ENCODE measurements around the gene DDX25. TPM values are rescaled to one million over a fixed set of nuclear protein-coding genes. Genes with fewer than 3 reads are reported as not detected.

The DDX25 gene
- polyA plus RNA-seq, 4 donors: 3.1 to 6.9 (median 5.8) TPM

- DNase-seq (ENCODE audit: low read depth in 4 of 4, low spot score in 2 of 4): no peak
Observed at GRCh38 chr11:125968354-125968753, 64.0 kb downstream of the DDX25 start.

DNA sequence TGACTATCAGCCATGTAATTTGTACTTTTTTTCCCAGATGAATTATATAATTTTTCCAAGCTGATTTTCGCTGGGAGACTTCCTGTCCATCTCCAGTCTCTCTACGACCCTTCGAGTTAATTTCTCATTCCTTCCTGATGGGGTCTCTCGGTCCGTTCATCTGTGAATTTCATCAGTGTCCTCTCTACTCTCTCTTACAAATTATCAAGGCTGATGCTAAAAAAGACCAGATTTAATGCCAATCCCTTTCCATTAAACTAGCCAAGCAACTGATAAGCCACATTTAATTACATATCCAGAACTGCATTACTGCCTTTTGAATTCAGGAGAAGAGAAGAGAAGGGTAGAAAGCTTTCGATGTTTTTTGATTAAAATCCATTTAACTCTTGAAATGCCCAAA lies 67.3 kb downstream of the DDX25 start:
- no peak for DNase-seq (ENCODE audit: low read depth in 4 of 4, low spot score in 2 of 4)

DNA sequence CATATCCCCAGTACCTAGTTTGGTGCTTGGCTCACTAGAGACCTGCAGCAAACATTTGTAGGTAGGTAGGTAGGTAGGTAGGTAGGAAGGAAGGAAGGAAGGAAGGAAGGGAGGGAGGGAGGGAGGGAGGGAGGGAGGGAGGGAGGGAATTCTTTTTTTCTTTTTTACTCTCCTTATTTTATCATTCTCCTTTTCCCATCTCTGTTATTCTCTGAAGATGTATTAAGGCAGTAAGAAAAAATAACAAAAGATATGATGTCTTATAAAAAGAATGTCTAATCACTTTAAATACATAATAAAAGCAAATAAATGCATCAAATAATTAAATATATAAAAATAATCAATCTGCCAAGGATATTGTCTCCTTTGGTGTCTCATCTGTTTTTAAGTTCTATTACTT lies 70.0 kb downstream of the DDX25 start:
- DNase-seq (ENCODE audit: low read depth in 4 of 4, low spot score in 2 of 4): no peak

DNA sequence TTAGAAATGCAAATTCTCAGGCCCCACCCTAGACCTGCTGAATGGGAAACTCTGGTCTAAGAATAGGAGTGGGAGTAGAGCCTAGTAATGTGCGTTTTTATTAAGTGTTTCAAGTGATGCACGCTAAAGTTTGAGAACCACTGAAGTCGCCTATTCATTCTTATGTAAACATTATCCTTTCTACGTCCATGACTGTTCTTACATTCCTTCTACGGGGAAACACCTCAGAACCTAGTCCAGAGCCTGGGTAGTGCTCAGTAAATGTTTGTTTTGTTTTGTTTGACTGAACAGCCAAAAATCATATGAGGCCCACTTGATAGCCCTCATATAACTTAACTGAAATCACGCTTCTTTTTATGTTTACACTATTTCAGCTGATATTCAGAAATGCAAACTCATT lies 71.3 kb downstream of the DDX25 start:
- DNase-seq (ENCODE audit: low read depth in 4 of 4, low spot score in 2 of 4): no peak

- no peak for DNase-seq (ENCODE audit: low read depth in 4 of 4, low spot score in 2 of 4)
Observed at GRCh38 chr11:125976156-125976555, 71.8 kb downstream of the DDX25 start.

DNA sequence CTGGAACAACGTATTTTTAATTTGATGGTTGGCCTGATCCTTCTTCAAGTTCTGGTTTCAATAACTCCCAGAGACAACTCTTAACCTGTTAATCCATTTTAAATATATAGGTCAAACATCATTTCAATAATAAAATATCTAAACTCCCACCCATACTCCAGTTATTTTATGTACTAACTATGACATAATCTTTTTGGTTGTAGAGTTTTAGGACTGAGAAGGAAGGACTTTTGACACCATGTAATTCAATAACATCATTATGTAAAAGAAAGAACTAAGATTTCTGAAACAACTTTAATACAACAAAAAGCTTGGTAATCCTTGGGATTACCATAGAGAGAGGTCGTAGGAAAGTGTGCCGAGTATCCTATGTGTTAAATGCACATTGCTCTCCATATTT lies 73.0 kb downstream of the DDX25 start:
- DNase-seq (ENCODE audit: low read depth in 4 of 4, low spot score in 2 of 4): no peak

DNA sequence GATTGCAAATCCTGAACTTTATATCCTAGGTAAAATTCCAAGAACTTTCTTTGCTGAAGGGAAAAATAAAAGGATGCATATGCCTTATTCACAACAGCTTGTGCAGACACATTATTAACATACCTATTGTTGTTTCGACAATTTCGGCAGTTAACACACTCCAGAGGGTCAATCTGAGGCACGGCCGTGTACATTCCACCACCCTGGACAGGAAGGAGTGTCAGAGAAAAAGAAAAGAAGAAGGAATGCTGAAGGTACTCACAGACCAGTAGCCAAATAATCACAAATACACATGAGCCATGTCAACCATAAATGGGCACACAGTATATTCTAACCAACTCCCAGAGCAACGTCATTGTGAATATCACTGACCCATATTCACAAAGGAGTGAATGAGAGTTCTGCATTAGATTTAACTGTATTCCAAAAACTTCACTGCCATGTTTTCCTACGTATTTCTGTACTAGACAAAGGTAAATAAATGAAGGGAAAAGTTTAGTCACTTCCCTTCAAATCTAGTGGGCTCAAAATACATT lies 73.9 kb downstream of the DDX25 start:
- no peak for DNase-seq (ENCODE audit: low read depth in 4 of 4, low spot score in 2 of 4)

Other genes starting within 250 kb of the DDX25 start
- 1 to 10 TPM in 1 of 4 donors, under 1 TPM in 3; 0.29 to 1.6 (median 0.64) TPM for gene ACRV1, start 223.7 kb upstream of the DDX25 start, polyA plus RNA-seq (ENCODE audit: insufficient read length in 4 of 4)
- not detected for gene PATE1, start 158.2 kb upstream of the DDX25 start, polyA plus RNA-seq (ENCODE audit: insufficient read length in 4 of 4)
- gene PATE2, start 125.7 kb upstream of the DDX25 start, polyA plus RNA-seq (ENCODE audit: insufficient read length in 4 of 4): under 1 TPM in 2 of 4 donors, not detected in 2; 0.08 to 0.27 TPM
- not detected for gene PATE3, start 116.4 kb upstream of the DDX25 start, polyA plus RNA-seq (ENCODE audit: insufficient read length in 4 of 4)
- gene PATE4, start 71.2 kb upstream of the DDX25 start, polyA plus RNA-seq (ENCODE audit: insufficient read length in 4 of 4): under 1 TPM in 1 of 4 donors, not detected in 3; 0.30 TPM
- 10 to 100 TPM; 11.4 to 12.1 (median 11.8) TPM for gene HYLS1, start 16.8 kb upstream of the DDX25 start, polyA plus RNA-seq (ENCODE audit: insufficient read length in 4 of 4)
- 10 to 100 TPM; 16.1 to 18.2 (median 17.3) TPM for gene PUS3, start 1.3 kb upstream of the DDX25 start, polyA plus RNA-seq (ENCODE audit: insufficient read length in 4 of 4)
- not detected for gene VSIG10L2, start 41.5 kb downstream of the DDX25 start, polyA plus RNA-seq (ENCODE audit: insufficient read length in 4 of 4)
- gene CDON, start 158.4 kb downstream of the DDX25 start, polyA plus RNA-seq (ENCODE audit: insufficient read length in 4 of 4): 10 to 100 TPM; 17.9 to 29.2 (median 22.9) TPM

Measured in left renal cortex interstitium (tissue), 4 donors.